HG03460 (cell line): ENCODE data around the gene DBNDD2.

Experiments
- ATAC-seq: cut with Tn5 transposase; IDR thresholded peaks from one replicate; pipeline ENCODE4 v1.9.1; 2021; ENCODE audit not compliant: unreplicated experiment

Gene DBNDD2

GRCh38 chr20:45378191-45378590 is 29.9 kb upstream of the DBNDD2 start, which contains the start of gene TP53TG5:
Gene TP53TG5, minus strand, starts transcription at chr20:45378325. Its CDS starts 89 bp downstream, at chr20:45378236.
- ATAC-seq, result no peak

GRCh38 chr20:45387274-45387673 is 20.8 kb upstream of the DBNDD2 start:
- ATAC-seq, result no peak

- no peak for ATAC-seq
Measured at GRCh38 chr20:45390931-45391330, 17.2 kb upstream of the DBNDD2 start.

- ATAC-seq, result no peak
Measured at GRCh38 chr20:45391559-45391958, 16.5 kb upstream of the DBNDD2 start.

- no peak for ATAC-seq
Measured at GRCh38 chr20:45392733-45393132, 15.4 kb upstream of the DBNDD2 start.

- no peak for ATAC-seq
Measured at GRCh38 chr20:45394221-45395113, 13.6 kb upstream of the DBNDD2 start.

- no peak for ATAC-seq
Measured at GRCh38 chr20:45395114-45395415, 13.0 kb upstream of the DBNDD2 start.

GRCh38 chr20:45399018-45399417 is 9.1 kb upstream of the DBNDD2 start:
- ATAC-seq, result no peak

GRCh38 chr20:45400346-45401031 is 7.6 kb upstream of the DBNDD2 start:
- ATAC-seq, result no peak

GRCh38 chr20:45402946-45403345 is 5.1 kb upstream of the DBNDD2 start:
- ATAC-seq, result no peak

GRCh38 chr20:45404438-45404837 is 3.7 kb upstream of the DBNDD2 start:
- ATAC-seq, result no peak

- no peak for ATAC-seq
Measured at GRCh38 chr20:45405571-45406259, 2.4 kb upstream of the DBNDD2 start.

- ATAC-seq, result no peak
Measured at GRCh38 chr20:45406260-45407066, 1.6 kb upstream of the DBNDD2 start.

- no peak for ATAC-seq
Measured at GRCh38 chr20:45407067-45407745, 883 bp upstream of the DBNDD2 start.

GRCh38 chr20:45408646-45409213 is 641 bp downstream of the DBNDD2 start:
- no peak for ATAC-seq

- no peak for ATAC-seq
Measured at GRCh38 chr20:45409521-45410272, 1.6 kb downstream of the DBNDD2 start.

GRCh38 chr20:45410887-45411286 is 2.8 kb downstream of the DBNDD2 start:
- ATAC-seq, result no peak

- no peak for ATAC-seq
Measured at GRCh38 chr20:45412653-45413052, 4.6 kb downstream of the DBNDD2 start.

GRCh38 chr20:45413479-45413878 is 5.4 kb downstream of the DBNDD2 start:
- ATAC-seq, result no peak
